NCI-H2227 (cell line): ENCODE results near the gene ZSWIM1.
A peak's percentile ranks its signal among the peaks of the same experiment; 100 is the strongest.
"Not testable (repeated sequence)": the region's sequence is repeated elsewhere in the genome, so short reads cannot be mapped to it uniquely, and the experiment has no call there.

Experiments
- DNase-seq: peaks from one replicate; lab custom pipeline; 2025; ENCODE audit not compliant: unreplicated experiment; lab: John Stamatoyannopoulos, UW

ZSWIM1 gene

DNA sequence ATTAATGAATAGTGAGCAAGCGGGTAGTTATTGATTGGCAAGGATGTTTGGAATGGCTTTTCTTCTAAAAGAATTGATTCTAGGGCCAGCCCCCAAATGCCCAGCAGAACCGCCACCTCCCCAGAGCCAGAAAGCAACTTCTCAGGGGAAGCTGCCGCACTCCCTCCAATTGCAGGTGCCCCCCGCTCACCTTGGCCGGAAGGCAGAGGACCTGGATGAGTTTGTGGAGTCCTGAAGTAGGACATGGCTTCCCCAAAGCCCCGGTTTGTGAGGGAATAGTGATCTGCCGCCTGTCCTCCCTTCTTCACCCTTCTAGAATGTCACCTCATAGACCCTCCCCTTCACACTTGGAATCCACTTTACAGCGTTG, 6.3 kb downstream of the ZSWIM1 start, which contains the start of gene SPATA25:
Gene SPATA25 (minus strand): TSS at position 277 of the 370 bp plus-strand sequence. CDS start 32 bp downstream, at position 245.
- DNase-seq: no peak

DNA sequence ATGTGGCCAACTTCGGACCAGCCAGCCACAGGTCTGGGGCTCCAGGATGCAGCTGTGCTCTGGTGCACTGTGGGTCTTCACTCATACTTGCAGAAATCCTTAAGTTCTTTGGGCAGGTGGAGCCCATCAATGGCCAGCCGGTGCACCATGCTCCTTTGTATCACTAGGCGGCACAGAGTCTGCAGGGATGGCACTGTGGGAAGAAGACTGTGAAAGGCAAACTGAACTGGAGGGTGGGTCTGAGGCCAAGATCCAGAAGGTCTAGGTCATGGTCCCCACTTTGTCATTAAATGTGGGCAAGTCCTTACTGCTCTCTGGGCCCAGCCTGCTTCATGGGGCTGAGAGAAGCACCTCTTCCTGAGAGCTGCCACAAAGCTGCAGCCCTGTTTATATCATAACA, 7.7 kb downstream of the ZSWIM1 start:
- DNase-seq: no peak

DNA sequence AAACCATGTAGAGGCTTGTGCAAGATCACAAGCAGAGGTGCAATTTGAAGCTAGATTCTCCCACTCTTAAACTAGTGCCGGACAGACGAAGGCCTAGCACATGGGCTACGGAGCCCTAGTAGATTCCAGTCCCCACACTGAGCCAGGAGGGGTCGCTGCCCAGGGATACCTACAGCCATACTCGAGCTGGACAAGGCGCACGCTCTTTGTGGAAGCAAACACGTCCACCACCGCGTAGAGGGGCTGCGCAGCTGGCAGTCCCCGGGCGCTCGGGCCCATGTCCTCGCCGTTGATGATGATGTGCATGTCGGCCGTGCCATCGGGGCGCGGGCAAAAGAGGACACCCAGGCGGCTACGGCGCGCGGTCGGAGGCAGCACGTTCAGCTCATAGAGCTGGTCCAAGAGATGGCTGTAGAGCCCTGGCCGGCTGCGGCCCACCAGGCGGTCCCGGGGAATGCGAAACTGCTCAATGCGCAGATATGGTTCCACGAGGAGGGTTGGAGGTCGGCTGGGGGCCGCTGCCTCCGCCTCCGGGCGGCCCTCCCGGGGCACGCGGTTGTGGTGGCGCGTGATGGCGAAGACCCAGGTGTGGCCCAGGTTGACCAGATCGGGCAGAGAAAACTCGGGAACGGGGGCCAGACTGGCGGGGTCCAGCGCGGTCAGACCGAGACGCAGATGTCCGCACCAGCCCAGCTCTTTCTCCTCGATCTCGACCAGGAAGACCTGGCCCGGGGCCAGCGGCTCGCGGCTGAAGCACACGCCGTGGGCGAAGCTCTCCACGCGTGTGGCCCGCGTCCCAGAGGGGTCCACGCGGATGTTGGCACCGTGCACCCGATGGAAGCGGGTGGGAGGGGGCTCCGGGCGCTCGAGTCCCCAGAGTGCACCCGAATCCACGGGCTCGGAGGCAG, 9.3 kb downstream of the ZSWIM1 start:
- peak; percentile 82 for DNase-seq

DNA sequence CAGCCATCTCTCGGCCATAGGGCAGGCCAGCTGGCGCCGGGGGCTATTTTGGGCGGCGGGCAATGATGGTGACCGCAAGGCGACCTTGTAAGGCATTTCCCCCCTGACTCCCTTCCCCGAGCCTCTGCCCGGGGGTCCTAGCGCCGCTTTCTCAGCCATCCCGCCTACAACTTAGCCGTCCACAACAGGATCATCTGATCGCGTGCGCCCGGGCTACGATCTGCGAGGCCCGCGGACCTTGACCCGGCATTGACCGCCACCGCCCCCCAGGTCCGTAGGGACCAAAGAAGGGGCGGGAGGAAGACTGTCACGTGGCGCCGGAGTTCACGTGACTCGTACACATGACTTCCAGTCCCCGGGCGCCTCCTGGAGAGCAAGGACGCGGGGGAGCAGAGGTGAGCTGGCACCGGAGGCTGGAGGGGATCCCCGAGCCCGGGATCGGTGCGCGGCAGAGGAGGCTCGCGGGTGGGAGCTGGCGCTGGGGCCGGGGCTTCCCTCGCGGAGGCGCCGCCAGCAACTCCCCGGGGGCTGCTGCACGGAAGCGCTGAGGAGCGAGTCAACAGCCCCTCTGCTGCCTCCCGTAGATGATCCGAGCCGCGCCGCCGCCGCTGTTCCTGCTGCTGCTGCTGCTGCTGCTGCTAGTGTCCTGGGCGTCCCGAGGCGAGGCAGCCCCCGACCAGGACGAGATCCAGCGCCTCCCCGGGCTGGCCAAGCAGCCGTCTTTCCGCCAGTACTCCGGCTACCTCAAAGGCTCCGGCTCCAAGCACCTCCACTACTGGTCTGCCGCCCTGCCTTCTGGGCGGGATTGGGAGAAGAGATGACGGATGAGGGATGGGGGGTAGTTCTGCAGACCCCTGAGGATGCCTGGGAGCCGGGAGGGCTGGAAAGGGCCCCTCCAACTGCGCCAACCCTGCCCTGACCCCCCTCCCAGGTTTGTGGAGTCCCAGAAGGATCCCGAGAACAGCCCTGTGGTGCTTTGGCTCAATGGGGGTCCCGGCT, 10.3 kb downstream of the ZSWIM1 start, which contains the start of the genes CTSA and NEURL2:
Gene CTSA (plus strand): TSS at position 351 of the 999 bp plus-strand sequence. CDS start 234 bp downstream, at position 585.
Gene NEURL2 (minus strand): TSS at position 224 of the 999 bp plus-strand sequence. CDS start 217 bp downstream, at position 7.
- DNase-seq: peak; percentile 91

DNA sequence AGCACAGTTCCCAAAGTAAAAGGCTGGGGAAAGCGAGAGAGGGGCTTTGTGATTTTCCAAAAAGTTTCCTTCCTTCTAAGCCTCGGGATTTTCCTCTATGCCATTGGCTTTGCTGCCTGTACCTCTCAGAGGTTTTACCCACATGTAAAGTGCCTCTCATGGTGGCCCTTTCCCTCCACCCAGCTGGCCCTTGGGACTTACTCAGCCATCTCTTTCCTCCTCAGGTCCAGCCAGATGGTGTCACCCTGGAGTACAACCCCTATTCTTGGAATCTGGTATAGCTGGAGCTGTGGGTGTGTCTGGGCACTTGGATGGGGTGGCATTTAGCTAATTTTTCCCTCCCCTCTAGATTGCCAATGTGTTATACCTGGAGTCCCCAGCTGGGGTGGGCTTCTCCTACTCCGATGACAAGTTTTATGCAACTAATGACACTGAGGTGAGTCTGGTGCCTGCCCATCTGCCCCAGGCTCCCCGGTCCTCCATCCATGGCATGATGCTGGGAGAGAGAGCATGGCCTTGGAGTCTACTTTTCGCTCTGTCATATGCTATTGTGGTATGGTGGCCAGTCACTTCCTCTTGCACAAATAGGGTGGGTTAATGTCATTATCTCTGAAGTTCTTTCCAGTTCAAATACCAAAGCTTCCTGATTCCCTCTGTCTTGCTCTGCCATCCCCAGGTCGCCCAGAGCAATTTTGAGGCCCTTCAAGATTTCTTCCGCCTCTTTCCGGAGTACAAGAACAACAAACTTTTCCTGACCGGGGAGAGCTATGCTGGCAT, 11.2 kb downstream of the ZSWIM1 start:
- DNase-seq: peak; percentile 9

DNA sequence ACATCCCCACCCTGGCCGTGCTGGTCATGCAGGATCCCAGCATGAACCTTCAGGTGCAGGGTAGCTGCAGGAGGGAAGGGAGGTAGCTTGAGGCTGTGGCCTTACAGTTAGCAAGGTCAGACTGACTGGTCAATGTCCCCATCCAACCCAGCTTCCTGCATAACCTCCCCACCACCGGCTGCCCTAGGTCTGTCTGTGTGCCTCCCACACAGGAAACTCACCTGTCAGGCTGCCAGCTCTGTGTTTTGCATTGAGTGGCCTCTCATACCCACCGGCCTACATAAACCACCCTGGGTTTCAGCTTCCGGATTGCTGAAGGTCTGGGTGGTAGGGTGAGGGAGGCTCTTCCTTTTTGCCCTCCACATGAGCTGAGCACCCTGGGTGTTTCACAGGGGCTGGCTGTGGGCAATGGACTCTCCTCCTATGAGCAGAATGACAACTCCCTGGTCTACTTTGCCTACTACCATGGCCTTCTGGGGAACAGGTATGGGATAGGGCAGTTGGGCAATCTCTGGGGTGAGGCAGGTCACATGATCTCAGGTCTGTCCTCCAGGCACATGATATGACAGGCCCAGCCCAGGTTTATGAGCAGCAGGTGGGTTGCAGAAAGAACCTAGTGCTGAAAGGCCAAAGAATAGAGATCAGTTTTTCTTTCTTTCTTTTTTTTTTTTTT, 11.9 kb downstream of the ZSWIM1 start:
- no peak for DNase-seq

DNA sequence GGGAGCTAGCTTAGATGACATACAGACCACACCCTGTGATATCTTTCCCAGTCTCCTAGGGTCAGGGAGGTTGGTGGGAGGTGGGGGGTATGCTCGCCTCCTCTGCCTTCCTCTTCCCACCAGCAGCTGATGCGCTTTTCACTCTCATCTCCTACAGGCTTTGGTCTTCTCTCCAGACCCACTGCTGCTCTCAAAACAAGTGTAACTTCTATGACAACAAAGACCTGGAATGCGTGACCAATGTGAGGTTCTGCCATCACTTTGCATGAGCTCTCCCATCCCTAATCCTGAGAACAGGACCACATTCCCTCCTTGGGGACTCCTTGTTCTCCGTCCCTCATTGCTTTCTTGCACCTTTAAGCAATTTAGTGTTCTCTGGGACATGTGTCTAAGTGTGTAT, 12.8 kb downstream of the ZSWIM1 start:
- DNase-seq: no peak

DNA sequence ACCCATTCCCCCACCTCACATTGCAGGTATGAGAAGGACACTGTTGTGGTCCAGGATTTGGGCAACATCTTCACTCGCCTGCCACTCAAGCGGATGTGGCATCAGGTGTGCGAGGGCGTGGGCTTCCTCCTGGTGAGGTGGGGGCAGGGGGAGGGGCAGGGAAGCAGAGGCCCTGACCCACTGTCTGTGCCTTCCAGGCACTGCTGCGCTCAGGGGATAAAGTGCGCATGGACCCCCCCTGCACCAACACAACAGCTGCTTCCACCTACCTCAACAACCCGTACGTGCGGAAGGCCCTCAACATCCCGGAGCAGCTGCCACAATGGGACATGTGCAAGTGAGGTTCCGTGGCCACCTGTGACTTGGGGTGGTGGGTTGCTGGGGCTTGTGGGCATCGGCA, 13.8 kb downstream of the ZSWIM1 start:
- DNase-seq: no peak

DNA sequence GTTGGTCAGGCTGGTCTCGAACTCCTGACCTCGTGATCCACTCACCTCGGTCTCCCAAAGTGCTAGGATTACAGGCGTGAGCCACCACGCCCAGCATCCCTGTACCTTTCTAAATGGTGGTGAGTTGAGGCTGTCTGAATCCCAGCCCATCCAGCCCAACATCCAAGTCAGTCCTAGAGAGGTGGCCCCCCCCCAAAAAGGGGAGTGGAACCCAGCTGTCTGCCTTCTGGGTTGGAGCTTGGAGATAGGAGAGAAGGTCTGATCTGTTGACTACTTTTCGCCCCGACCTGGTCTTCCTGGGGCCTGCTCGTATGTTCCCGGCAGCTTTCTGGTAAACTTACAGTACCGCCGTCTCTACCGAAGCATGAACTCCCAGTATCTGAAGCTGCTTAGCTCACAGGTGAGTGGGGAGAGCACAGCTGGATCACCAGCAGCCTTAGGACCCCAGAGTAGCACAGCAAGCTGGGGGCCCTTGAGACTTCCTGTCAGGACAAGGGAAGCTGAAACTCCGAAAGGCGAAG, 15.7 kb downstream of the ZSWIM1 start:
- no peak for DNase-seq

DNA sequence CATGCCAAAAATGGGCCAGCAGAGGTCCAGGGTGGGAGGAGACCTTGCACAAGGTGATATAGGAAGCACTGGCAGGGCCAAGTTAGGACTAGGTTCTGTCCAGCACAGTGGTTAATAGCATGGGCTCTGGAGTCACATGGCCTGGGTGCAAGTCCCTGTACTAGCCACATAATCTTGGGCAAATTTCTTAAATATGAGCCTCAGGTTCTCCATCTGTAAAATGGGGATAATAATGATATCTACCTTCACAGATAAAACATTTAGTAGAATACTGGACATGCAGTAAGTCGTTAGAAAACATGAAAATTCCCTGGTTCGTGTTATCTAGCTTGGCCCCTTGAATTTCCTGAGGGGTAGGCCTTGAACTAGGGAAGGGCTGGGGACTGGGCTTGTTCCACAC, 16.3 kb downstream of the ZSWIM1 start:
- DNase-seq: no peak

DNA sequence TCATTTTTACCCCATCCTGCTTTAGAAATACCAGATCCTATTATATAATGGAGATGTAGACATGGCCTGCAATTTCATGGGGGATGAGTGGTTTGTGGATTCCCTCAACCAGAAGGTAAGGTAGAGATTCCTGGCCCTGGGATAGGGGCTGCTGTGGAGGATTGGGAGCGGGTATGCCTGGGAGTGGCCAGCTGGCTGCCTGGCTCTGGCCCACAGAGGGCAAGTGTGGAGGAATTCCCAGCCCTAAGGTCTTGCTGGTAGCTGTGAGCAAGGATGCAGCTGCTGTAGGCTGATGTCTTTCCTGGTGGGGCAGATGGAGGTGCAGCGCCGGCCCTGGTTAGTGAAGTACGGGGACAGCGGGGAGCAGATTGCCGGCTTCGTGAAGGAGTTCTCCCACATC, 16.7 kb downstream of the ZSWIM1 start:
- no peak for DNase-seq

DNA sequence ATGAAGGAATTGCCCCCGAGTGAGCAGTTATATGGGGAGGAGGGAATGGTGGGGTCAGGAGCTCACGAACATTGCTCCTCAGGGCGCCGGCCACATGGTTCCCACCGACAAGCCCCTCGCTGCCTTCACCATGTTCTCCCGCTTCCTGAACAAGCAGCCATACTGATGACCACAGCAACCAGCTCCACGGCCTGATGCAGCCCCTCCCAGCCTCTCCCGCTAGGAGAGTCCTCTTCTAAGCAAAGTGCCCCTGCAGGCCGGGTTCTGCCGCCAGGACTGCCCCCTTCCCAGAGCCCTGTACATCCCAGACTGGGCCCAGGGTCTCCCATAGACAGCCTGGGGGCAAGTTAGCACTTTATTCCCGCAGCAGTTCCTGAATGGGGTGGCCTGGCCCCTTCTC, 17.3 kb downstream of the ZSWIM1 start:
- no peak for DNase-seq

DNA sequence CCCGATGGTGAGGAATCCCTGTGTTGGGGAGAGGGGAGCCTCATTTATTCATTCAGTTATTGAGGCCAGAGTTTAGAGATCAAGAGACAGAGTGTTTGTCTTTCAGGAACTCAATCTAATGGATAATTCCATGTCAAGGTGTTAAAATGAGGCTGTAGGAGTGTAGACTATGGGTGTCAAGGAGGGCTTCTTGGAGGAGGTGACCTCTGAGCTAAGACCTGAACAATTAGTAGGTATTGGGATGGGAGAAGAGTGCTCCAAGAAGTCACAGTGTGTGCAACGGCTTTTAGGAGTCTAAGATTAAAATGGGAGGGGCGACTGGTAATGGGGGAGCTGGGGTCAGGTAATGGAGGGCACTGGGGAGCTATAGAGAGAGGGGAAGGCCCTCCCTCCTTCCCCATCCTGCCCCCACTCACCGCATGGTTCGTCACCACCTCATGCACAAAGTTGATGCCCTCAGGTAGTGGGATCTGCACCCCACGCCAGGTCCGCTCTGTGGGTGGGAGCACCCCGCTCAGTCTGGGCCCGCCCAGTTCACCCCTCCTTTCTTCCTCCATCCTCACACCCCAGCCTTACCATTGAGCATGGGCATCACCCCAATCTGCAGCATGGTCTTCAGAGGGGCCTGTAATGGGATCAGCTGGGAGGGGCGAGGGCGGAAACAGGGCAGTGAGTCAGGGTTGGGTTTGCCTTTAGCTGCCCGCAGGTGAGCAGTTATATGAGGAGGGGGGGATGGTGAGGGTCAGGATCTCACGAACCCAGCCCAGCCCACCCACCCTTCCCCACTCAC, 18.2 kb downstream of the ZSWIM1 start:
- no peak for DNase-seq

DNA sequence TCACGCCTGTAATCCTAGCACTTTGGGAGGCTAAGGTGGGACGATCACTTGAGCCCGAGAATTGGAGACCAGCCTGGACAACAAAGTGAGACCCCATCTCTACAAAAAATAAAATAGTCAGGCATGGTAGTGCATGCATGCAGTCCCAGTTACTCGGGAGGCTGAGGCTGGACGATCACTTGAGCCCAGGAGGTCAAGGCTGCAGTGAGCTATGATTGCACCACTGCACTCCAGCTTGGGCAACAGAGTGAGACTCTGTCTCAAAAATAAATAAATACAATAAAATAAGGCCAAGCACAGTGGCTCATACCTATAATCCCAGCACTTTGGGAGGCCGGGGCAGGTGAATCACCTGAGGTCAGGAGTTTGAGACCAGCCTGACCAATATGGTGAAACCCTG, 20.3 kb downstream of the ZSWIM1 start:
- DNase-seq: not testable (repeated sequence)

DNA sequence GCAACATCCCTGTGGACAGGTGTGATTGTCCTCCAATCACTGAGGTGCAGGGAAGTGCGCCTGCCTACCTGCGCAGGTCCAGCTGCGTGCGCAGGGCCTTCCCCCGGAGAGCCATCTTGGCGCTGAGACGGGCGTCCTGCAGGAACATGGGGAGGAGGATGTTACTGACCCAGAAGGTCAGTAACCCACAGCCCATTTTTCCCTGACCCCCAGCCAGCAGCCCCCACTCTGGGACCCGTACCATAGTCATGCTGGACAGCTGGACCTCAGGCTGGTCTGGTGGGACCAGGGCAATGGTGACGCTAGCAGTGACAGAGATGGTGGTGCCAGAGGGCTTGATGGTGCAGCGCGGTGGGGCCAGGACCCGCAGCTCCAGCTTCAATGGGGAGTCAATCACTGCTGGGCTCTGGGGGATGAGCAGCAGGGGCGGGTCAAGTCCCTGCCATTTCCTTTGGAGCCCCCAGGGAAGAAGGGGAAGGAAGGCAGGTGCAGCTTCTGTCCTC, 21.2 kb downstream of the ZSWIM1 start:
- DNase-seq: no peak

DNA sequence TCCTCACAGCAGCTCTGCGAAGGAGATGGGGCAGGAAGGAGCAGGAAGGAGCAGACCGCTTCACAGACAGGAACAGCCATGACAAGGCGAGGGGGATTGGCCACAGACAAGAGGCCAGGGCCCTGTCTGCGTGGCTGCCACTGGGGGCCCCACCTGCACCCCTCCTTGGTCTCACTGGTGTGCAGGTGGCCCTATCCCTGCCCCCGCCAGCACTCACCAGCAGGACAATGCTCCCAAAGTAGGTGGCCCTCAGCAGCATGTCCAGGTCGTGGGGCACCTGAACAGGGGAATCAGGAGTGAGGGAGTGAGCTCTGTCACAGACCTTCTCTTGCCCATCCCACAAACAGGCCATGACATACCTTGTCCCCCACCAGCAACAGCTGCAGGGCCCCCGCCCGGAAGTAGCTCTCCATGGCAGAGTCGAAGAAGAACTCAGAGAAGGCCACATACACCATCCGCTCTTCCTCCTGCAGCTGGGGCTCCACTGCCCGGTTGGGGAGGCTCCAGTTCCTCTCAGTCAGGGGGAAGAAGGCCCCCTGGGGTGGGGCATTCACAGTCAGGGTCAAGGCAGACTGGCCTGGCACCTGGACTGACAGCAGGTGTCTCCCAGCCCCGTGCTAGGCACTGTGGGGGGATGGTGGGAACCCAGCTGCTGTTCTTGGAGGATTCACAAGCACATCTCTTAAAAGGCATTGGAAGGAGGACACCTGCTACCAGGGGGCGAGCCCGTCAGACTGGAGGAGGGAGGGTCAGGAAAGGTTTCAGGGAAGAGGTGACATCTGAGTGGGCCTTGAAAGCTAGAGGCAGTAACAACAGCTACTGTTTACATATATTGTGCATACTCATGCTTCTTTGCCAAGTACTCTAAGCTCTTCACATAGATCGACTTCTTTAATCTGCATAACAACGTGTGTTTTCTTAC, 23.8 kb downstream of the ZSWIM1 start:
- DNase-seq: no peak

DNA sequence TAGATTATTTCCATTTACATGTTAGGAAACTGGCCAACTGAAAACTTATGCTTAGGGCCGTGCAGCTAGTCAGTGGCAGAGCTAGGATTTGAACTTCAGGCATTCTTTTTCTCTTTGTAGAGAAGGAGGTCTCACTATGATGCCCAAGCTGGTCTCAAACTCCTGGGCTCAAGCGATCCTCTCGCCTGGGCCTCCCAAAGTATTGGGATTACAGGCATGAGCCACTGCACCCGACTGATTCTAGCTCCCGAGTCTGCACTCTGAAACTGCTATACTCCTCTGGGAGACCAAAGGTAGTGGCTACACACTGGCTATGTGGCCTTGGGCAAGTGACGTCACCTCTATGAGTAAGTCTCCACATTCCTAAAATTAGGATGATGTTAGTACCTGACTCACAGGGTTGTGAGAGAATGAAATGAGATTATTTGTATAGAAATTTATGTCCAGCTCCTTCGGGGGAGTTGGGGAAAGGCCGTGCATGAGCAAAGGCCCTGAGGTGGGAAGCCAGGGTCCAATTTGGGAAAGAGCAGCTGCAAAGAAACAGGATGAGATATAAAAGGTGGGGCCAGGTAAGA, 24.6 kb downstream of the ZSWIM1 start:
- DNase-seq: no peak
